ENCODE results near the gene DUT.

Gene DUT

DNA sequence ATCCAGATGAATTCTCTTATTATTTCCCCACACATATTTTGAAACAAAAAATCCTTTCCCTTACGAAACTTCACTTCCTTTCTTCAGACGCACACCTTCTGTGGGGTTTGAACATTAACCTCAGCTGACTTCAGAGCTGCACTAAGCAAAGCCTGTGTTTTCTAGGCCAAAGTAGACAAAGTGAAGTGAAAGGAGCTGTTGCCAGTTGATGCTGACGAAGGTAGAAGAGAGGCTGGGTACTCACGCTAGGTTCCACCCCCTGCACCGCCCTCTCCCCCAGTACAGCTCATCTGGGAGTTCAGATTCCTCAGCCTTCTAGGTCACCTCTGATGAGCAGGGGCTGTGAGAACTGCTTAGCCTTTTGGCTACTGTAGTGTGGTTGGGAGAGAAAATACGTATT lies 24.1 kb downstream of the DUT start:
- Histone ChIP-seq H3K4me1 (ENCODE audit: control insufficient read depth in 1 of 2, insufficient read depth in 2 of 2, low read length in 2 of 2) (peaks cover 5 to 7% of the 10 kb centered on the region in 2 donors), H3K36me3 (ENCODE audit: control insufficient read depth in 1 of 2, insufficient read depth in 2 of 2, low read length in 2 of 2) (no peaks in the 10 kb centered on the region), H3K4me3 (ENCODE audit: low read depth in 1 of 2, low read length in 2 of 2) (no peak overlapping the region), H3K27ac (ENCODE audit: low read length) (no peak overlapping the region), H3K27me3 (ENCODE audit: low read depth, low read length) (no peaks in the 10 kb centered on the region), H3K9me3 (ENCODE audit: control insufficient read depth in 1 of 2, low read length in 2 of 2) (no peaks in the 10 kb centered on the region)

GRCh38 chr15:48358229-48359152 lies 27.3 kb downstream of the DUT start:
- H3K27me3 ChIP-seq (ENCODE audit: low read depth, low read length) = no peaks in the 10 kb centered on the region
- H3K27ac ChIP-seq (ENCODE audit: low read length) = peak overlapping the region; percentile 8
- H3K36me3 ChIP-seq (ENCODE audit: control insufficient read depth in 1 of 2, insufficient read depth in 2 of 2, low read length in 2 of 2) = no peaks in the 10 kb centered on the region
- no peak overlapping the region for H3K4me3 ChIP-seq (ENCODE audit: low read depth in 1 of 2, low read length in 2 of 2)
- H3K4me1 ChIP-seq (ENCODE audit: control insufficient read depth in 1 of 2, insufficient read depth in 2 of 2, low read length in 2 of 2) = peaks cover 5 to 7% of the 10 kb centered on the region in 2 donors
- H3K9me3 ChIP-seq (ENCODE audit: control insufficient read depth in 1 of 2, low read length in 2 of 2) = no peaks in the 10 kb centered on the region

- Histone ChIP-seq H3K4me1 (ENCODE audit: control insufficient read depth in 1 of 2, insufficient read depth in 2 of 2, low read length in 2 of 2) (peaks cover 5 to 7% of the 10 kb centered on the region in 2 donors), H3K36me3 (ENCODE audit: control insufficient read depth in 1 of 2, insufficient read depth in 2 of 2, low read length in 2 of 2) (no peaks in the 10 kb centered on the region), H3K9me3 (ENCODE audit: control insufficient read depth in 1 of 2, low read length in 2 of 2) (no peaks in the 10 kb centered on the region), H3K4me3 (ENCODE audit: low read depth in 1 of 2, low read length in 2 of 2) (no peak overlapping the region), H3K27me3 (ENCODE audit: low read depth, low read length) (no peaks in the 10 kb centered on the region), H3K27ac (ENCODE audit: low read length) (no peak overlapping the region)
Measured at GRCh38 chr15:48360841-48361240, 29.6 kb downstream of the DUT start.

- Histone ChIP-seq H3K9me3 (ENCODE audit: control insufficient read depth in 1 of 2, low read length in 2 of 2) (no peaks in the 10 kb centered on the region), H3K27ac (ENCODE audit: low read length) (no peak overlapping the region), H3K36me3 (ENCODE audit: control insufficient read depth in 1 of 2, insufficient read depth in 2 of 2, low read length in 2 of 2) (no peaks in the 10 kb centered on the region), H3K4me3 (ENCODE audit: low read depth in 1 of 2, low read length in 2 of 2) (no peak overlapping the region), H3K4me1 (ENCODE audit: control insufficient read depth in 1 of 2, insufficient read depth in 2 of 2, low read length in 2 of 2) (peaks cover 5 to 7% of the 10 kb centered on the region in 2 donors), H3K27me3 (ENCODE audit: low read depth, low read length) (no peaks in the 10 kb centered on the region)
Measured at GRCh38 chr15:48361685-48362084, 30.5 kb downstream of the DUT start.

GRCh38 chr15:48363474-48363873 lies 32.2 kb downstream of the DUT start:
- Histone ChIP-seq H3K27ac (ENCODE audit: low read length) (no peak overlapping the region), H3K27me3 (ENCODE audit: low read depth, low read length) (no peaks in the 10 kb centered on the region), H3K4me3 (ENCODE audit: low read depth in 1 of 2, low read length in 2 of 2) (no peak overlapping the region), H3K36me3 (ENCODE audit: control insufficient read depth in 1 of 2, insufficient read depth in 2 of 2, low read length in 2 of 2) (no peaks in the 10 kb centered on the region), H3K9me3 (ENCODE audit: control insufficient read depth in 1 of 2, low read length in 2 of 2) (no peaks in the 10 kb centered on the region), H3K4me1 (ENCODE audit: control insufficient read depth in 1 of 2, insufficient read depth in 2 of 2, low read length in 2 of 2) (peaks cover 3 to 5% of the 10 kb centered on the region in 2 donors)

DNA sequence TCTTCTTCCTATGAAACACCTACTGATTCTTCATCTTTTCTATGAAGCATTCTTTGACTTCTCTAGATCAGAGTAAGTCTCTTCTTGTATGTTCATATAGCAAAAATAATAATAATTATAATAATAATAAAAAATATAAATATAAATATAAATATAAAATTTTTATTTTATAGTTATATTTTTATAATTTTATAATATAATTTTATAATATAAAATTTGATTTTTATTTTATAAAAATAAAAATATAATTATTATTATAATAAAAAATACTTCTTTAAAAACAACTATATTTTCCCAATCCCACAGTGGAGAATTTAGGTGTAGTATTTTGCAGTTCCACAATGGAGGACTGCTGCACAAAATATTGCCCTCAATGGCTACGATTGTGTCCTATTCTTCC lies 34.3 kb downstream of the DUT start:
- Histone ChIP-seq H3K36me3 (ENCODE audit: control insufficient read depth in 1 of 2, insufficient read depth in 2 of 2, low read length in 2 of 2) (no peaks in the 10 kb centered on the region), H3K27me3 (ENCODE audit: low read depth, low read length) (no peaks in the 10 kb centered on the region), H3K27ac (ENCODE audit: low read length) (no peak overlapping the region), H3K9me3 (ENCODE audit: control insufficient read depth in 1 of 2, low read length in 2 of 2) (no peaks in the 10 kb centered on the region), H3K4me1 (ENCODE audit: control insufficient read depth in 1 of 2, insufficient read depth in 2 of 2, low read length in 2 of 2) (no peaks in the 10 kb centered on the region), H3K4me3 (ENCODE audit: low read depth in 1 of 2, low read length in 2 of 2) (no peak overlapping the region)

- Histone ChIP-seq H3K9me3 (ENCODE audit: control insufficient read depth in 1 of 2, low read length in 2 of 2) (no peaks in the 10 kb centered on the region), H3K27ac (ENCODE audit: low read length) (no peak overlapping the region), H3K27me3 (ENCODE audit: low read depth, low read length) (no peaks in the 10 kb centered on the region), H3K4me3 (ENCODE audit: low read depth in 1 of 2, low read length in 2 of 2) (no peak overlapping the region), H3K4me1 (ENCODE audit: control insufficient read depth in 1 of 2, insufficient read depth in 2 of 2, low read length in 2 of 2) (no peaks in the 10 kb centered on the region), H3K36me3 (ENCODE audit: control insufficient read depth in 1 of 2, insufficient read depth in 2 of 2, low read length in 2 of 2) (no peaks in the 10 kb centered on the region)
Measured at GRCh38 chr15:48366584-48367312, 35.5 kb downstream of the DUT start.

GRCh38 chr15:48367483-48367882 lies 36.3 kb downstream of the DUT start:
- no peak overlapping the region for H3K27ac ChIP-seq (ENCODE audit: low read length)
- no peaks in the 10 kb centered on the region for H3K9me3 ChIP-seq (ENCODE audit: control insufficient read depth in 1 of 2, low read length in 2 of 2)
- no peaks in the 10 kb centered on the region for H3K36me3 ChIP-seq (ENCODE audit: control insufficient read depth in 1 of 2, insufficient read depth in 2 of 2, low read length in 2 of 2)

DNA sequence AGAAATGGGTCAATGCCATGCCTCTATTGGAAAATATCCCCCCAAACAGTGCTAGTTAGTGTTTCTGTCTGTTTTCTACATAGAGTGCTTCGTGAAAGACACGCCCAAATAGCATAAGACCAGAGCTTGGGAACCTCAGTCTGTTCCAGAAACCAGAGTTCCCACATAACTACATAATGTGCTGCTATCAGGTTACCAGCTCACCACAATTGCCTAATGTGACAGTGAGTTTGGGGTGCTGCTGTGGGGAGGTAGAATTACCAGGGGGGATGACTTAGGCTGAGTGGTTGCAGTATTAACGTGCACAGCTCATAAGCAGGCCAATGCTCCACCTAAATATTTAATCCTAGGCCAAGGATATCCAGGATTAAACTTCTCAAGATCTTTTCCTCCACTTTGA lies 39.2 kb downstream of the DUT start:
- H3K27ac ChIP-seq (ENCODE audit: low read length) = no peak overlapping the region

More at GRCh38 chr15:48367483-48367882, 36.3 kb downstream of the DUT start:
- Histone ChIP-seq H3K4me1 (ENCODE audit: control insufficient read depth in 1 of 2, insufficient read depth in 2 of 2, low read length in 2 of 2) (no peaks in the 10 kb centered on the region), H3K27me3 (ENCODE audit: low read depth, low read length) (no peaks in the 10 kb centered on the region), H3K4me3 (ENCODE audit: low read depth in 1 of 2, low read length in 2 of 2) (no peak overlapping the region)

GRCh38 chr15:48371550-48371949 lies 40.3 kb downstream of the DUT start:
- Histone ChIP-seq H3K4me3 (ENCODE audit: low read depth in 1 of 2, low read length in 2 of 2) (no peak overlapping the region), H3K4me1 (ENCODE audit: control insufficient read depth in 1 of 2, insufficient read depth in 2 of 2, low read length in 2 of 2) (no peaks in the 10 kb centered on the region), H3K27me3 (ENCODE audit: low read depth, low read length) (no peaks in the 10 kb centered on the region), H3K9me3 (ENCODE audit: control insufficient read depth in 1 of 2, low read length in 2 of 2) (no peaks in the 10 kb centered on the region), H3K36me3 (ENCODE audit: control insufficient read depth in 1 of 2, insufficient read depth in 2 of 2, low read length in 2 of 2) (no peaks in the 10 kb centered on the region), H3K27ac (ENCODE audit: low read length) (no peak overlapping the region)

More for the DNA sequence above, 39.2 kb downstream of the DUT start:
- Histone ChIP-seq H3K36me3 (ENCODE audit: control insufficient read depth in 1 of 2, insufficient read depth in 2 of 2, low read length in 2 of 2) (no peaks in the 10 kb centered on the region), H3K9me3 (ENCODE audit: control insufficient read depth in 1 of 2, low read length in 2 of 2) (no peaks in the 10 kb centered on the region), H3K4me1 (ENCODE audit: control insufficient read depth in 1 of 2, insufficient read depth in 2 of 2, low read length in 2 of 2) (no peaks in the 10 kb centered on the region), H3K4me3 (ENCODE audit: low read depth in 1 of 2, low read length in 2 of 2) (no peak overlapping the region), H3K27me3 (ENCODE audit: low read depth, low read length) (no peaks in the 10 kb centered on the region)

DNA sequence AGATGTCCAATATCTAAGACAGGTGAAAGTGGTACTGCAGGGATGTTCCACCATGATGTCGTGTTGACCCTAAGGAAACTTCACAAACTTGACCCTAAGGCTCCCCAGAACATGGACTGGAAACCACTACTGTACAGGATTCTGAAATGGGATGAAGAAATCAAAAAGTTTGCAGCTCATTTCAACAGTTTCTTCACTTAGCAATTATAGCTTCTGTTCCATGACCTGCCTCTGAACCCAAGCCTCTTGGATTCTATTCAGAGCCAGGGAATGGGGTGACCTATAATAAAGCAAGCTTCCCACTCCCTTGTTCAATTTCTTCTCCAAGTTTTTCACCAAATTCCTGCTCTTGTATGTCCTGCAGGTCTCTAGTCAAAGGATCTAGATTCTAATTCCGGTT lies 40.7 kb downstream of the DUT start:
- Histone ChIP-seq H3K4me3 (ENCODE audit: low read depth in 1 of 2, low read length in 2 of 2) (no peak overlapping the region), H3K27ac (ENCODE audit: low read length) (no peak overlapping the region), H3K36me3 (ENCODE audit: control insufficient read depth in 1 of 2, insufficient read depth in 2 of 2, low read length in 2 of 2) (no peaks in the 10 kb centered on the region), H3K4me1 (ENCODE audit: control insufficient read depth in 1 of 2, insufficient read depth in 2 of 2, low read length in 2 of 2) (no peaks in the 10 kb centered on the region), H3K27me3 (ENCODE audit: low read depth, low read length) (no peaks in the 10 kb centered on the region), H3K9me3 (ENCODE audit: control insufficient read depth in 1 of 2, low read length in 2 of 2) (no peaks in the 10 kb centered on the region)

All from muscle layer of duodenum (tissue), 2 donors.